GM19035 (cell line): ENCODE measurements around the gene NOM1.
"Not testable (repeated sequence)": the region's sequence is repeated elsewhere in the genome, so short reads cannot be mapped to it uniquely, and the experiment has no call there.

ENCODE experiments used
- ATAC-seq: cut with Tn5 transposase; IDR thresholded peaks from one replicate; pipeline ENCODE4 v1.9.1; 2021; ENCODE audit not compliant: unreplicated experiment

NOM1 gene

GRCh38 chr7:156940421-156941122 lies 8.9 kb upstream of the NOM1 start:
- no peak for ATAC-seq

GRCh38 chr7:156941393-156942182 lies 7.9 kb upstream of the NOM1 start:
- ATAC-seq = no peak

GRCh38 chr7:156942708-156943090 lies 6.8 kb upstream of the NOM1 start:
- ATAC-seq = no peak

GRCh38 chr7:156943091-156944041 lies 6.1 kb upstream of the NOM1 start:
- ATAC-seq = no peak

GRCh38 chr7:156944876-156945275 lies 4.6 kb upstream of the NOM1 start:
- no peak for ATAC-seq

GRCh38 chr7:156947120-156947843 lies 2.2 kb upstream of the NOM1 start:
- ATAC-seq = no peak

GRCh38 chr7:156948361-156948760 lies 1.2 kb upstream of the NOM1 start:
- no peak for ATAC-seq

- no peak for ATAC-seq
These were observed 908 bp downstream of the NOM1 start for GRCh38 chr7:156950381-156950858.

GRCh38 chr7:156953215-156953614 lies 3.7 kb downstream of the NOM1 start:
- not testable (repeated sequence) for ATAC-seq

GRCh38 chr7:156954941-156955340 lies 5.4 kb downstream of the NOM1 start:
- no peak for ATAC-seq

- no peak for ATAC-seq
These were observed 7.2 kb downstream of the NOM1 start for GRCh38 chr7:156956727-156957126.

- no peak for ATAC-seq
These were observed 12.6 kb downstream of the NOM1 start for GRCh38 chr7:156962145-156962544.

- ATAC-seq = no peak
These were observed 13.4 kb downstream of the NOM1 start for GRCh38 chr7:156962897-156963296.

- no peak for ATAC-seq
These were observed 14.0 kb downstream of the NOM1 start for GRCh38 chr7:156963472-156963871.

- ATAC-seq = no peak
These were observed 15.5 kb downstream of the NOM1 start for GRCh38 chr7:156964971-156965370.

GRCh38 chr7:156966387-156966786 lies 16.9 kb downstream of the NOM1 start:
- no peak for ATAC-seq

- no peak for ATAC-seq
These were observed 18.7 kb downstream of the NOM1 start for GRCh38 chr7:156968183-156968582.

GRCh38 chr7:156969972-156970420 lies 20.5 kb downstream of the NOM1 start:
- ATAC-seq = no peak

GRCh38 chr7:156975620-156976019 lies 26.1 kb downstream of the NOM1 start:
- no peak for ATAC-seq

- ATAC-seq = no peak
These were observed 29.6 kb downstream of the NOM1 start for GRCh38 chr7:156979007-156979606.
